Astrocyte of the cerebellum (primary cell): ENCODE measurements around the gene CCDC192.

Experiments
- DNase-seq: peaks from one replicate; pipeline ENCODE4 v3.0.0-alpha.2; 2011; ENCODE audit warnings: low read depth
- H3K4me3 ChIP-seq: 2 replicates; pipeline ENCODE4 v1.5.1; 2011; ENCODE audit warnings: mild to moderate bottlenecking, low read depth, low read length, moderate library complexity
- CTCF ChIP-seq: IDR thresholded peaks from 2 replicates; pipeline ENCODE4 v1.5.1; 2012; ENCODE audit warnings: low read length, low read depth, moderate library complexity, mild to moderate bottlenecking; ENCODE audit errors: missing control alignments
- in situ Hi-C: cut with HindIII; loops from 2 replicates; pipeline ENCODE4 v1.10.0; 2017; ENCODE audit warnings: low sequenced_read_pairs

The CCDC192 gene

GRCh38 chr5:127970854-127971425, 267.7 kb downstream of the CCDC192 start:
- in situ Hi-C loops, result no loop called here
- TF ChIP-seq CTCF, result no peak
- DNase-seq, result no peak
- H3K4me3 ChIP-seq, result no peak overlapping the region

DNA sequence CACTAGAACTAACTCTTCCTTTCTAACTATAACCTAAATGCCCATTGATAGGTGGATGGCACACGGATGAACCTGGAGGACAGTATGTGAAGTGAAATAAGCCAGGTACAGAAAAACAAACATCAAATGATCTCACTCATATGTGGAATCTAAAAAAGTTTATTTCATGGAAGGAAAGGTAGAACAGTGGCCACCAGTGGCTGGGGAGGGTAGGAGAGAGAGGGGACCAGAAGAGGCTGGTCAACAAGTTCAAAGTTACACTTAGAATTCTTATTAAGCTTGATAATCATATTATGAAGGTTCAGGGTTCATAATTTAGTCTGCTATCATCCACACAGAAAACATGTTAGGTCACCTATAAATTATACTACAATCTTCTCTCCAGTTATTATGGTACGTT, 272.8 kb downstream of the CCDC192 start:
- no peak overlapping the region for H3K4me3 ChIP-seq
- no peak for DNase-seq
- in situ Hi-C loops, result no loop called here
- TF ChIP-seq CTCF, result no peak

DNA sequence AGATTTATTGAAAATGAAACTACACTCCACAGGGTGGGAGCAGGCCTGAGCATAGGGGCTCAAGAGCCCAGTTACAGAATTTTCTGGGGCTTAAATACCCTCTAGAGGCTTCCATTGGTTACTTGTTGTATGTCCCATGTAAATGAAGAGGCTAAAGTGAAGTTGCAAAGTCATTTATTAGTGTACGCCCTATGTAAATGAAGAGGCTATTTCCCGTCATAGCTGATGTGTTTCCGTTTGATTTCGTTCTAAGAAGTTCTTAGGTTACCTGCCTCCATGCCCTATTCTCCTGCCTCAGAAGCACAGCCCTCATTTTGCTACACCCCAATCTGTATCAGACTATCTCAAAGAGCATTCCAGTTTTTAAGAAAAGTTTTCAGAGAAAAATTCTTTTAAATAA, 273.3 kb downstream of the CCDC192 start:
- no peak overlapping the region for H3K4me3 ChIP-seq
- TF ChIP-seq CTCF, result no peak
- no peak for DNase-seq
- in situ Hi-C loops, result no loop called here

GRCh38 chr5:127976991-127977717, 274.0 kb downstream of the CCDC192 start:
- in situ Hi-C loops, result no loop called here
- no peak for TF ChIP-seq CTCF
- H3K4me3 ChIP-seq, result no peak overlapping the region
- no peak for DNase-seq

DNA sequence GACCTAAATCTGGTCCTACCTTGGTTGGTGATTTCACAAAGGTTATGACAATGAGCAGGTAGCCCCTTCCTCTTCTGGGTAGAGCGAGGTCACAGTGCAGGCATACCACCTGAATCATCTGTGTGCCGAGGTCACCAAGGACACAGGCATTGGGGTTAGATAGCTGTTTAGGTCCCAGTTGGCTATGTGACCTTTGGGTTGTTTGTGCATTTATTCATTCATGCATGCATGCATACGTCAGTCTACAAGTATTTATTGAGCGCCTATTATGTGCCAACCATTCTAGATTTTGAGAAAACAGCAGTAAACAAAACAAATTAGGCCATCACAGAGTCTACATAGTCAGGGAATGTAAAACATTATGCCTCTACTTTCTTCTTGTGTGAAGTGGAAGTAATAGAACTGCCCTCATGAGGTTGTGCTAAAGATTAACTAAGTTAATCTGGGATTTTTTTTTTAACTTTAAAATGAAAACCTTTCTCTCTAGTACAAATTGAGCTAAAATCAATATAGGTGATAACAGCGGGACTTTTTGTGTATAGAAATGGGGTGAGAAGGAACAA, 275.6 kb downstream of the CCDC192 start:
- no peak for DNase-seq

DNA sequence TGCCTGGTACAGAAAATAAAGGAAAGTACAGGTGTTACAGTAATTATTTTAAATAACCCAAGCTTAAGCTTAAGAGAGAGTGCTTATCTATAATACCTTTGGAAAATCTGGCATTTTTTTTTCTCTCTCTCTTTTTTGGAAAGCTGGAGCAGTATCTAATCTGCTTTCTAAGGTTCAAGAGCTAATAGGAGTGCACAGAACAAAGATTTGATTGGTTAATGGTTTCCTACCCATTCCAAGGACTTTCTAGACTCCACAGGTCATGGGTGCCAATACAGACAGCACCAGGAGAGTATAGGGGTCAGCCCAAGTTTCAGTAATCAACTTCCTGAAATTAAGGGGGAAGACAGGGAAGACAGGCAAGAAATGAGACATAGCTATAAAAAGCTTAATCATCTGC, 276.3 kb downstream of the CCDC192 start:
- no peak for TF ChIP-seq CTCF
- no peak overlapping the region for H3K4me3 ChIP-seq
- DNase-seq, result no peak
- in situ Hi-C loops, result no loop called here

More for the DNA sequence above, 275.6 kb downstream of the CCDC192 start:
- in situ Hi-C loops, result no loop called here
- TF ChIP-seq CTCF, result no peak
- H3K4me3 ChIP-seq, result no peak overlapping the region
